Measurements from ENCODE around the gene ZNF740.

ZNF740 gene

DNA sequence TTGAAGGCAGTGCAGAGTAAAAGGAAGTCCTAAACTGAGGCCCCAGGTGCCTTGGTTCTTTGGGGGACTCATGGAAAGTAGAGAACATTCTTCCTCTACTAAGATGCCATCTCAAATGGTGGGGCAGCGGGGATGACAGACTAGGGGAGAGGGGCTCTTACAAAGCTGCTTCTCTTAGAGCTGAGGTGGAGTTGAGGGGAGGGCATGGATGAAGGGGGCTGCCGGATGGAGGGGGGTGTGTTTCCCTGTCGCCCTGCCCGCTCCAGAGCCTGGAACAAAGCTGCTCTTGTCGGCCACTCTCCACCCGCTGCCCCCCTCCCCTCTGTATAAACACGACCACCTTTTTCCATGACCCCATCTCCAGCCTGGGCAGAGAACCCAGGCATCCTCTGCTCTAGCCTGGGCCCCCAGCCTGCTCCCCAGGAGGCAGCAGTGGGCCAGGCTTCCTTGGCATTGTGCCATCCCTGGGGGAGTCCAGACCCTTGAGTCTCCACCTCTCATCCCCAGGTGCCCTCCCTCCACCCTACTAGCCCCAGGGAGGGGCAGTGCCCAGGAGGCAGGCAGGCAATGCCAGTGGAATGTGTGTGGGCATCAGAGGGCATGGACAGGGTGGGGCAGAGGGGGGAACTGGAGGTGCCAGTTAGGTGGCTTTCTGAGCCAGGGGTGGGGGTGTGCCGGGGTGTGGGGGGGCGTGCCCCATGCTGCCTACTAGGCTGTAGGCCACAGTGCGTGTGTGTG, 49.8 kb downstream of the ZNF740 start:
- Mint-ChIP-seq H3K4me1 (ENCODE audit: low read depth) (peaks cover 73% of the 10 kb centered on the region), H3K4me3 (peak overlapping the region; percentile 22), H3K36me3 (ENCODE audit: low read depth) (peaks cover 5% of the 10 kb centered on the region), H3K9me3 (no peaks in the 10 kb centered on the region), H3K27ac (peak overlapping the region; percentile 52), H3K27me3 (no peaks in the 10 kb centered on the region)
- DNase-seq = no peak

DNA sequence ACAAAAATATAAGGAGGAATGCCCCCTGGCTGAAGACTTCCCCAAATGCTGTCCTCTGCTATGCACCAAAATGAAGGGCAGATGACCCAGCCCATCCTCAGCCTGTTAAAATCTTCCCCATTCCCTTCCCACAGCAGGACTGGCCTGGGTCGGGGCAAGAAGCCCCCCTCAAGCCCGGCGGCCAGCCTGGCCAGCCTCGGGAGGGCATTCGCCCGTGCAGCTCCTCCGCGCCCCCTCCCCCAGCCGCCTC, 51.1 kb downstream of the ZNF740 start:
- H3K27me3 Mint-ChIP-seq = no peaks in the 10 kb centered on the region
- no peaks in the 10 kb centered on the region for H3K9me3 Mint-ChIP-seq
- H3K4me3 Mint-ChIP-seq = peak overlapping the region; percentile 71
- H3K36me3 Mint-ChIP-seq (ENCODE audit: low read depth) = peaks cover 5% of the 10 kb centered on the region
- H3K4me1 Mint-ChIP-seq (ENCODE audit: low read depth) = peaks cover 78% of the 10 kb centered on the region
- no peak for DNase-seq
- H3K27ac Mint-ChIP-seq = peak overlapping the region; percentile 68

DNA sequence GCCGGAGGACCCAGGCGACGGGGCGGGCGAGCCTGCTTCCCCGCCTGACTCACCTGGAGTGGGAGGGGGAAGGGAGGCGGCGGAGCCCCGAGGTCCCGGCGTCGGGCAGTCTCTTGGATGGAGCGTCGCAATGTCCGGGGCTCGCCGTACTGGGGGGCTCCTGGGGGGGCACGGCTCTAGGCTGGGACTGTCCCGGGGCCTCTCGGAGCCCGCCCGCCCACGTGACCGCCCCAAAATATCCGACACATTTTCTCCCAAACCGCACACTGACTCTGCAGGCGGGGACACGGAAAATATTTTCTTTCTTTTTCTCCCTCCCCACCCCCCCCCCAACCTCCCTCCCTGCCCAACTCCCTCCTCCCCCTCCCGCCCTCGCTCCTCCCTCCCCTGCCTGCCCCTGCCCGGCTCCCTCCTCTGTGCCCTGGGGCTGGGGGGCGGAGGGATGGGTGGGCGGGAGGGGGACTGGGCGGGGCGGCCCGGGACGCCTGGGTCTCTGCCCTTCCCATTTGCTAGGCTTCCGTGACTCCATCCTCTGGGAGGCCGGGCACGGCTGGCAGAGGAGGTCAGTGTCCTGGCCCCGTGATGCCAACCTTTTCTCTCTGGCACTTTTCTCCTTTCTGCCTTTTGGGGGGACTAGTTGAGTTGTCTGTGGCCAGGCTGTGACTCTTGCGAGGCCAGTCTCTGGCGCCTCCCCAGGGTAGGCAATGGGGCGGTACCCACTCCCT, 51.6 kb downstream of the ZNF740 start, which contains the start of gene RARG:
RARG (minus strand) TSS at position 289 of the 725 bp plus-strand sequence. CDS start 4,664 bp downstream, outside the sequence.
- peak; percentile 84 for DNase-seq
- Mint-ChIP-seq H3K27me3 (no peaks in the 10 kb centered on the region), H3K9me3 (no peaks in the 10 kb centered on the region), H3K27ac (peak within 1 kb of the TSS; percentile 90), H3K4me3 (peak within 1 kb of the TSS; percentile 80), H3K36me3 (ENCODE audit: low read depth) (peaks cover 1% of the 10 kb centered on the region), H3K4me1 (ENCODE audit: low read depth) (peaks cover 80% of the 10 kb centered on the region)

DNA sequence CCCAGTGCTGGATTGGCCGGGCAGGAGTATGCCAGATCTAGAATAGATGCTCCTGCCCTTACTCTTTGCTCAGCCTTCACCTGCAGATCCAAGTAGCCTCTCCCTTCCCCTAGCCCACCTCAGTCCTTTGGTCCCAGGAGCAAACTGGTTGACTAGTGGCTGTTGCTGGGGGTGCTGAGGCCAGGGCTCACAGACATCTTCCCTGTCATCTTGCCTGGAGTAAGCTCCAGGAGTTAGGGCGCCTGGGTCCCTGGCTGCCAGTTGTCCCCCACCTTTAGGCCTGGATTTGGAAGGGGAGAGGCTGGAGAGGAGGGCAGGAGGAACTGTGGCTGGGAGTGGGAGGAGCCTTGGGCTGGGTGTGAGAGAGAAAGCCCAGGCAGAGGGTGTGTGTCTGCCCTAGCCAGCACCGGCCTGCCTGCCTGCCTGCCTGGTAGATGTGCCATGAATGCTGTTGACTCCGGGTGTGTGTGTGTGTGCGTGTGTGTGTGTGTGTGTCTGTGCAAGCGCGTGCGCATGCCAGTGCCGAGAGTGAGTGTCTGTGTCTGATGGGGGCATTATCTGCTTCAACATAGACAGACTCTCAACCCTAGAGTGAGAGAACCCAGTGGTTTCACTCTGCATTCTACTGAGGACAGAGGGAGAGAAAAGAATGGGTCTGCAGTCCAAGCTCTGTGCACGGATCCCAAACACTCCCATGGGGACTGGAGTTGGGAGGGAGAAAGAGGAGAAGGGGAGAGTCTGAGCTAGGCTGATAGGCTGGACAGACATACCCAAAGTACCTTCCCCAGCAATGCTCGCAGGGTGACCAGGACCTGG, 52.3 kb downstream of the ZNF740 start:
- peak overlapping the region; percentile 90 for H3K27ac Mint-ChIP-seq
- H3K36me3 Mint-ChIP-seq (ENCODE audit: low read depth) = no peaks in the 10 kb centered on the region
- H3K9me3 Mint-ChIP-seq = no peaks in the 10 kb centered on the region
- peak overlapping the region; percentile 80 for H3K4me3 Mint-ChIP-seq
- H3K4me1 Mint-ChIP-seq (ENCODE audit: low read depth) = peaks cover 82% of the 10 kb centered on the region
- H3K27me3 Mint-ChIP-seq = no peaks in the 10 kb centered on the region
- no peak for DNase-seq

DNA sequence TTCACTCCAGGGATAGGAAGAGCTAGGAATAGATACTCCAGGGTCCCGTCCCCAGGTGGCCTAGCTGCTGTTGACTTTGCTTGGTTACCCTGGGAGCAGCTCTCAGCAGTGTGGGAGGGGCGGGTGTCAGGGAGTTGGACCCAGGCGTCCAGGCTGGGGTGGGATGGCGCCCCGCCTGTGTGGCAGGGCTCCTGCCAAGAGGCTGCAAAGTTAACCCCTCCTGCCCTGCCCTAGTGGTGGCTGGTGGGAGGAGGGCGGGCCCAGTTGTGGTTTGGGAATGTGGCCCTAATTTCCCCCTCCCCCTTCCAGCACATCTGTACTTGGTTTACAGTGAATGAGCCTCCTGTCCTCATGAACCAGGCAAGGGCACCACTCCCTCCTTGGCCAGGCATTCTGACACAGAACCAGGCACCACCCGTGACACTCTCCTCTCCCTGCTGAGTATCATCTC, 53.2 kb downstream of the ZNF740 start:
- H3K36me3 Mint-ChIP-seq (ENCODE audit: low read depth) = no peaks in the 10 kb centered on the region
- no peak overlapping the region for H3K4me3 Mint-ChIP-seq
- no peak overlapping the region for H3K27ac Mint-ChIP-seq
- no peaks in the 10 kb centered on the region for H3K27me3 Mint-ChIP-seq
- no peak for DNase-seq
- no peaks in the 10 kb centered on the region for H3K9me3 Mint-ChIP-seq
- H3K4me1 Mint-ChIP-seq (ENCODE audit: low read depth) = peaks cover 74% of the 10 kb centered on the region

DNA sequence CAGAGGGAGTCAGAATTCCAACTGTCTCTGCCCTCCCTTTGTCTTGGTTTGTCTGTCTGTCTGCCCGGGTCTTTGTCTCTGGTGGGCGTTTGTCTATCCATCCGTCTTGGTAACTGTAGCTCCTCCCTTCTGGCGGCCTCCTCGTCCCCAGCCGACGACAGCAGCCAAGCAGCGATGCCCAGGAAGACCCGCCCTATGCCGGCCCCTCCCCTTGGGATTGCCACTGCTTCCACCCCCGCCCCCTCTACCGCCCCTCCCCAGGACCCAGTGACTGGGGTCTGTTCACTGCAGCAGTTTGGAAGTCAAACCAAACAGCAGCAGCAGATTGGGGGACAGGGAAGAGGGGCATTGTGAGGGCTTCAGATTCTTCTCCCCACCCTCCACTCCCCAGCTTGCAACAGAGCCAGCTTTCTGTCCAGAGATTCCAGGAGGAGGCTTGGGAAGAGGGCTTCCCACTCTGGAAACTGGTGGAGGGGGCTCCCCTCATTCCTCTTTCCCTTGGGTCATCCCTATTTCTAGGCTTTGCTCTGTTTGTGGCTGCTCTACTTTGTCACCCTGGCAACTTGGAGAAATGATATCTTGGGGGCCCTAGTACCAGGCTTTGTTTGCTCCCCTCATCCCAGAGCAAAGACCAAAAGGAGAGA, 53.9 kb downstream of the ZNF740 start:
- no peak overlapping the region for H3K4me3 Mint-ChIP-seq
- H3K9me3 Mint-ChIP-seq = no peaks in the 10 kb centered on the region
- no peak overlapping the region for H3K27ac Mint-ChIP-seq
- no peaks in the 10 kb centered on the region for H3K36me3 Mint-ChIP-seq (ENCODE audit: low read depth)
- no peak for DNase-seq
- no peaks in the 10 kb centered on the region for H3K27me3 Mint-ChIP-seq
- H3K4me1 Mint-ChIP-seq (ENCODE audit: low read depth) = peaks cover 70% of the 10 kb centered on the region

DNA sequence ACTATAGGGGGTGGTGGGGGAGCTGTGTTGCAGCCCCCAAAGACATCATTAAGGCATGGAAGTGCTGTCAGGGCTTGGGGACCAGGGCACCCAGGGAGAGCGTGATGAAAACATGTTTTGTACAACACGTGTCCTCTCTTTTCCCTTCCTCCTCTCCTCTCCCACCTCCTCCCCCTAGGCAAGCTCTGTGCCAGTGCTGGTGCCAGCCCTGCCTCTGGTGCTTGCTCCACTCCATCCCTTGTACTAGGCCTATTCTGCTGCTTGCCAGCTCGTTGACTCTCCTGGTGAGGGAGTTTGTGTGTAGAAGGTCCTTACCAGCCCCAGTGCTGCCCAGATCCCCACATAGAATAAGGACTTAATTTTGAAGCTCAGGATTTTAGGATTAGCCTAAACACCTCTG, 54.6 kb downstream of the ZNF740 start:
- no peak for DNase-seq
- no peak overlapping the region for H3K4me3 Mint-ChIP-seq
- no peaks in the 10 kb centered on the region for H3K36me3 Mint-ChIP-seq (ENCODE audit: low read depth)
- no peaks in the 10 kb centered on the region for H3K27me3 Mint-ChIP-seq
- no peak overlapping the region for H3K27ac Mint-ChIP-seq
- H3K9me3 Mint-ChIP-seq = no peaks in the 10 kb centered on the region
- H3K4me1 Mint-ChIP-seq (ENCODE audit: low read depth) = peaks cover 62% of the 10 kb centered on the region

DNA sequence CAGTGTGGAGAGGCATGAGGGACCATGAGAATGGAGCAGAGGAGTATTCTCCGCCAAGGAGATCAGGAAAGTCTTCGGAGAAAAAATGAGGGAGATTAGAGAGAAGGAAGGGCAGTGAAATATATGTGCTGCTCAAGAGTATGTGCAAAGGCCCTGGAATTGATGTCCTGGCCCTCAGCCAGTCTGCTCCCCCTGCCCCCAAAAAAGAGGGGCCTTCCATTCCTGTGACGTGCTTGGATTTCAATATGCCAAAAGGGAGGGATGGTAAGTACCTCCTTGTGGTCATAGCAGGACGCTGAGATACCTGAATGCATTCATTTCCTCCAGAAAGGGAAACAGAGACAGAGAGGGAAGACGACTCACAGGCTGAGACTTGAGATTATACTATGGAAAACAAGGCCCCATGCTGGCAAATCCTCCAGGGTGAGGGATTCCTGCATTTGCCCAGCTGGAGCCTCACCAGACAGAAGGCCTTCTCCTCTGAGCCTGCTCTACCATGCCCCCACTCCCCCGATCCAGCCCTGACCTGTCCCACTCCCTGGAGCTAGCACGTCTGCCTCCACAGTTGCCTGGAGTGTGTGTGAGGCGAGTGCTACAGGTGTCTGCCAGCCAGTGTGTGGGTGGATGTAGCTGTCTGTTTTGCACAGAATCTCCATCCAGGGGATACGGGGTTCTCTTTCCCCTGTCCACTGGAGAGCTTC, 55.4 kb downstream of the ZNF740 start:
- peak overlapping the region; percentile 56 for H3K27ac Mint-ChIP-seq
- peak overlapping the region; percentile 18 for H3K4me3 Mint-ChIP-seq
- H3K36me3 Mint-ChIP-seq (ENCODE audit: low read depth) = no peaks in the 10 kb centered on the region
- peak; percentile 63 for DNase-seq
- peaks cover 58% of the 10 kb centered on the region for H3K4me1 Mint-ChIP-seq (ENCODE audit: low read depth)
- H3K9me3 Mint-ChIP-seq = no peaks in the 10 kb centered on the region
- no peaks in the 10 kb centered on the region for H3K27me3 Mint-ChIP-seq

DNA sequence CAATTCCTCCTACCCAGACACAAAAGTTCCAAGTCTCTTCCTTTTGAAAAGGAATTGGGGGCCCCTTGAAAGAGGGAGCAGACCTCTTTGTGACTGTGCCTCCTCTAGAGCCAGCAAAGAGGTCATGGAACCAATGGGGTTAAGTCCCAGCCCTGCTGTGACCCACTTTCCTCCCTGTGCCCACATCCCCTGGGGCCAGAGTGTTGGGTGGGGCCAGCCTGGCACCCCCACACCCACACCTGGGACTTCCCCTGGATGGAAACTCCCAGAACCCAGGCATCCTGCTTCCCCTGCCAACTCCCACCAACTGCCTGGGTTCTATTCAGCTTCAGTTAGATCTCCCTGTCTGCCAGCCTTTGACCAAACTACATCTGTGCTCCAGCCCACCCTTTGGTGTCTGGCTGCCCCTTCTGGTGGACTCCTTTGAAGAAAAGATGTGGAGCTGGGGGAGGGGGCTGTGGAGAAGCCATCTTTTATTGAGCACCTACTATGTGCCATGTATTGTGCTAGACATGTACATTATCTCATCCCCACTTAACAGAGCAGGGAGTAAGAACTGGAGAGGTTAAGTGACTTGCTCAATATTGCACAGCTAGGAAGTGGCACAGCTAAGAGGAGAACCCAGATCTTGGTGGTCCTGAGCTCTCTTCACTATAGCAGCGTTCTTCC, 56.1 kb downstream of the ZNF740 start:
- peak overlapping the region; percentile 56 for H3K27ac Mint-ChIP-seq
- H3K9me3 Mint-ChIP-seq = no peaks in the 10 kb centered on the region
- H3K4me1 Mint-ChIP-seq (ENCODE audit: low read depth) = peaks cover 52% of the 10 kb centered on the region
- H3K36me3 Mint-ChIP-seq (ENCODE audit: low read depth) = no peaks in the 10 kb centered on the region
- DNase-seq = peak; percentile 64
- H3K27me3 Mint-ChIP-seq = no peaks in the 10 kb centered on the region
- H3K4me3 Mint-ChIP-seq = peak overlapping the region; percentile 18

DNA sequence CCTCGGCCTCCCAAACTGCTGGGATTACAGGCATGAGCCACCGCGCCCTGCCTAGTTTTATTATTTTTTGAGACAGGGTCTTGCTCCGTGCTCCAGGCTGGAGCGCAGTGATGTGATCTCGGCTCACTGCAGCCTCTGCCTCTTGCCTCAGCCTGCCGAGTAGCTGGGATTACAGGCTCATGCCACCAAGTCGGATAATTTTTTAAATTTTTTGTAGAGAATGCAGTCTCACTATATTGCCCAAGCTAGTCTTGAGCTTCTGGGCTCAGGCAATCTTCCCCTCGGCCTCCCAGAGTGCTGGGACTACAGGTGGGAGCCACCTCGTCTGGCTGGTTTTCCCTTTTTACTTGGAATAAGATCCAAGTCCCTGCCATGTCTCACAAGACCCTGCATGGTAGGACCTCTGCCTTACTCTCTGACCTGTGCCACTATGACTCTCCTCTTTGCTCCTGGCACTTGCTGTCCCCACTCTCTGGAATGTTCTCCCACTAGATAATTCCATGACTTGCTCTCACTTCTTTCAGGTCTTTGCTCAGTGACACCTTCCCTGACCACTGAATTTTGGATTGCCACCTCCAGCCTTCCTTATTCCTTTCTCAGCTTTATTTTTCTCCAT, 59.2 kb downstream of the ZNF740 start:
- Mint-ChIP-seq H3K27ac (no peak overlapping the region), H3K27me3 (no peaks in the 10 kb centered on the region), H3K9me3 (no peaks in the 10 kb centered on the region), H3K4me3 (no peak overlapping the region), H3K36me3 (ENCODE audit: low read depth) (no peaks in the 10 kb centered on the region), H3K4me1 (ENCODE audit: low read depth) (peaks cover 32% of the 10 kb centered on the region)
- DNase-seq = no peak

DNA sequence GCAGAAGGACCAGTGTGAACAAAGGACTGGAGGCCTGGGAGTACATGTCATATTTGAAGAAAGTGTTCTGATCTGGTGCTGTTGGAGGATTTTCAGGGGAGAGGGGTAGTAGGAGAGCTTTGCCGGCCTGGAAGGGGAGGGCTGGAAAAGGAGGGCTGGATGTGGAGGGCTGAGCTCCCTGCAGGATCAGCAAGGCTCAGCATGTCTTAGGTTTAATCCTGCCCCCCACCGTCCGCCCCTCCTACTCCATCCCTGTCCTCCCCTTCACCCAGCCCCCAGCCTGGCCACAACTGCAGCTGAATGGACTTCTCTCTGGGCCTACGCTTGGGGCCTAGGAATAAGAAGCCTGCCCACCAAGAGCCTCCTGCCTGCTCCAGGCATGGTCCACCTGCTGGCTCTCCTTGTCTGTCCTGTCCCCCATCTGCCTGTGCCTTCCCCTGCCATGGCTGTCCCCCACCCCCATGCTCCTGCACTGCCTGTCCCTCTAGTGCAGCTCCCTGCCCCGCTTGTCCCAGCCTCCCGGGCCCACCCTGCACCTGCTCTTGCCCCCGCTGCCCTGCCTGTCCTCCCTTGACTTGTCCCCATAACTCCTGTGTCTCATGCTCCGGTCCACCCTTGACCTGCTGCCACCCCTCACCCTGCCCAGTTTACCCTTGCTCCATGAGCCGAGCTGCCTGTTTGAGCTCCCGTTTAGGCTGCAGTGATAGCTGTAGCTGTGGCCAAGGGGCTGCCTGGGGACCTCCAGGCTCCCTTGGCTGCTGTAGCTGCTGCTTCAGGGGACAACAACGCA, 61.3 kb downstream of the ZNF740 start:
- Mint-ChIP-seq H3K36me3 (ENCODE audit: low read depth) (no peaks in the 10 kb centered on the region), H3K4me3 (no peak overlapping the region), H3K27me3 (no peaks in the 10 kb centered on the region)

DNA sequence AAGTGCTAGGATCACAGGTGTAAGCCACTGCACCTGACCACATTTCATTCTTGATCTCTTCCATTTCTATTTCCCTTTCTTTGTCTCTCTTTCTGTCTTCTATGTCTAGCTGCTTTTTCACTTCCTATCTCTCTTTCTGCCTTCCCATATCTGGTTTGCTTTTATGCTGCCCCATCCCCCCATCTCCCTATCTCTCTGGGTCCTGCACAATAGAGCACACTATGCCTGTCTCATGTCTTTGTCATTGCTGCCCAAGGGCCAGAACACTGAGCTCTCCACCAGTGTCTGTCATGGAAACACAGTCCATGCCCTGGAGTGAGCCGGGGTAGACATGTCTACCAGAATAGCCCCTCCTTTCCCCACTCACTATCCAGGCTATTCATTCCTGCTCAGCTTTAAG, 63.8 kb downstream of the ZNF740 start:
- Mint-ChIP-seq H3K27me3 (no peaks in the 10 kb centered on the region), H3K9me3 (no peaks in the 10 kb centered on the region), H3K36me3 (ENCODE audit: low read depth) (no peaks in the 10 kb centered on the region), H3K4me1 (ENCODE audit: low read depth) (peaks cover 2% of the 10 kb centered on the region), H3K4me3 (no peak overlapping the region), H3K27ac (no peak overlapping the region)
- DNase-seq = no peak

More for the DNA sequence above, 61.3 kb downstream of the ZNF740 start:
- Mint-ChIP-seq H3K9me3 (no peaks in the 10 kb centered on the region), H3K27ac (no peak overlapping the region), H3K4me1 (ENCODE audit: low read depth) (peaks cover 11% of the 10 kb centered on the region)
- DNase-seq = no peak
